SK-N-MC (cell line): ENCODE results near the gene RNU1-3.
"Not testable (repeated sequence)": the region's sequence is repeated elsewhere in the genome, so short reads cannot be mapped to it uniquely, and the experiment has no call there.

ENCODE experiments used
- DNase-seq: peaks from one replicate; pipeline ENCODE4 v3.0.0-alpha.2; 2011; ENCODE audit warnings: low read depth, low spot score
- H3K27ac ChIP-seq: fragments of 200-600 bp; sonication (generic); 2 replicates; pipeline ENCODE4 v1.5.1; 2016; ENCODE audit warnings: mixed run types
- H3K36me3 ChIP-seq: fragments of 200-600 bp; sonication (generic); 2 replicates; pipeline ENCODE4 v1.6.1; 2017; ENCODE audit warnings: antibody characterized with exemption, low read length, mixed read lengths; ENCODE audit not compliant: insufficient read depth
- H3K4me3 ChIP-seq: fragments of 200-600 bp; sonication (generic); 2 replicates; pipeline ENCODE4 v1.5.1; 2016
- H3K9ac ChIP-seq: fragments of 200-600 bp; sonication (generic); 2 replicates; pipeline ENCODE4 v1.8.0; 2017; ENCODE audit warnings: mixed run types, mixed read lengths; ENCODE audit not compliant: insufficient read length
- H3K9me3 ChIP-seq: fragments of 200-600 bp; sonication (generic); 2 replicates; pipeline ENCODE4 v1.6.1; 2017; ENCODE audit warnings: low read depth, mild to moderate bottlenecking, antibody characterized with exemption, low read length, moderate library complexity, mixed read lengths

RNU1-3 gene

GRCh38 chr1:16666502-16667413 lies at the start of gene RNU1-3:
TSS of gene RNU1-3 (minus strand) at chr1:16666948.
- not testable (repeated sequence) for H3K9me3 ChIP-seq, H3K36me3 ChIP-seq, H3K27ac ChIP-seq, DNase-seq, H3K4me3 ChIP-seq, H3K9ac ChIP-seq

DNA sequence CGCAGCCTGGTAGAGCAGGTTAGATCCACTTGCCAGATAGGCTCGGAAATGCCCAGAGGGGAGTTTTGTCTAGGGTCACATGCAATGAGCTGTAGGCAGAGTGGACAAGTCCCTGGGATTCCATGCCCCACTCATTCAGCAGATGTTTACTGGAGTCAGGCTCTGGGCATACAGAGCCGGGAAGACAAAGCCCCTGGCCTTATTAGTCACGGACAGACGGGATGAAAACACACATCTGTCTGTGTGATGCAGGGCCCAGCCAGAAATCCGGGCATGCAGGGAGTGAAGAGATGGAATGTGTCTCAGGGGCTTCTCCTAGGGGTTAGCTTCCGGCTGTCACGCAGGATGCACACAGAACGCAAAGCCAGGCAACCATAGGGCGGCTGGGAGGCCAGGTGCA lies 46.7 kb upstream of the RNU1-3 start:
- H3K4me3 ChIP-seq, H3K9ac ChIP-seq, H3K27ac ChIP-seq, DNase-seq, H3K36me3 ChIP-seq, H3K9me3 ChIP-seq: not testable (repeated sequence)

- not testable (repeated sequence) for DNase-seq, H3K4me3 ChIP-seq, H3K27ac ChIP-seq, H3K9me3 ChIP-seq, H3K9ac ChIP-seq, H3K36me3 ChIP-seq
These were observed 46.2 kb upstream of the RNU1-3 start for GRCh38 chr1:16712984-16713383.

GRCh38 chr1:16712582-16712981 lies 45.8 kb upstream of the RNU1-3 start:
- DNase-seq, H3K36me3 ChIP-seq, H3K4me3 ChIP-seq, H3K9me3 ChIP-seq, H3K27ac ChIP-seq, H3K9ac ChIP-seq: not testable (repeated sequence)

GRCh38 chr1:16712131-16712530 lies 45.4 kb upstream of the RNU1-3 start:
- not testable (repeated sequence) for H3K9ac ChIP-seq, H3K9me3 ChIP-seq, H3K27ac ChIP-seq, H3K4me3 ChIP-seq, DNase-seq, H3K36me3 ChIP-seq

- not testable (repeated sequence) for H3K27ac ChIP-seq, H3K36me3 ChIP-seq, DNase-seq, H3K9me3 ChIP-seq, H3K9ac ChIP-seq, H3K4me3 ChIP-seq
These were observed 43.9 kb upstream of the RNU1-3 start for GRCh38 chr1:16710618-16711017.

DNA sequence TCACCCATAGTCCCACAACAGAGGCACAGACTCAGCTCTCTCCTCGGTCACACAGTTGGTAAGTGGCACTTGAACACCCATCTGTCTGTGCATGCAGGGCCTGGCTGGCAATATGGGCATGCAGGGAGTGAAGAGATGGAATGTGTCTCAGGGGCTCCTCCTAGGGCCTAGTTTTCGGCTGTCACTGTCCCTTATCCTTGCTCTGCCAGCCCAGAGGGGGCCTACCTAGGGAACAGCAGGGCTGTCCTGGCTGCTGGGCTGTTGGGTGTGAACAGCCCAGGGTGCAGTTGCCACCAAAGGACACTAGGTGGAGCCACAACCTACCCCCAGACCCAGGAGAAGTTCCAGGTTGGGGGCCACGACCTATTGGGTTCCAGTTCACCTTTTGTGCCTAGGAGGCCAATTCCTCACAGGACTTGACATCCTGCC lies 42.9 kb upstream of the RNU1-3 start:
- not testable (repeated sequence) for DNase-seq

DNA sequence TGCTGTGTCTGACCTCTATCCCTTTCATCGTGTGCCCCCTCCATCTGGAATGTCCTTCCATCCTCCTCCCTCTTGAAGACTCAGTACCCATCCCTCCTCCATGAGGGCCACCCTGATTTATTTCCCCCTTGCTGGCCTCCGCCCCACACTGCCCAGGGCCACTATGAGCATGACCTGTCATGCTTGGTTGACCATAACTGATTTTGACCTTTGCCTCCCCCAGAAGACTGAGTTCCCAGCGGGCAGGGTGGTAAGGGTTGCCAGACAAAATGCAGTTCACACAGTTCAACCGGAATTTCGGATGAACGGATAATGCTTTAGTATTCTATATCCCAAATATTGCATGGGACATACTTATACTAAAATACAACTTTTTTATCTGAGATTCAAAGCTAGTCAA lies 42.0 kb upstream of the RNU1-3 start:
- H3K27ac ChIP-seq, H3K4me3 ChIP-seq, DNase-seq, H3K36me3 ChIP-seq, H3K9me3 ChIP-seq, H3K9ac ChIP-seq: not testable (repeated sequence)

More for the DNA sequence above, 42.9 kb upstream of the RNU1-3 start:
- not testable (repeated sequence) for H3K27ac ChIP-seq, H3K4me3 ChIP-seq, H3K36me3 ChIP-seq, H3K9ac ChIP-seq, H3K9me3 ChIP-seq

- not testable (repeated sequence) for H3K4me3 ChIP-seq, H3K9me3 ChIP-seq, DNase-seq, H3K27ac ChIP-seq, H3K36me3 ChIP-seq, H3K9ac ChIP-seq
These were observed 40.7 kb upstream of the RNU1-3 start for GRCh38 chr1:16707130-16708093.

- not testable (repeated sequence) for DNase-seq, H3K4me3 ChIP-seq, H3K27ac ChIP-seq, H3K36me3 ChIP-seq, H3K9ac ChIP-seq, H3K9me3 ChIP-seq
These were observed 39.6 kb upstream of the RNU1-3 start for GRCh38 chr1:16706302-16706701.

DNA sequence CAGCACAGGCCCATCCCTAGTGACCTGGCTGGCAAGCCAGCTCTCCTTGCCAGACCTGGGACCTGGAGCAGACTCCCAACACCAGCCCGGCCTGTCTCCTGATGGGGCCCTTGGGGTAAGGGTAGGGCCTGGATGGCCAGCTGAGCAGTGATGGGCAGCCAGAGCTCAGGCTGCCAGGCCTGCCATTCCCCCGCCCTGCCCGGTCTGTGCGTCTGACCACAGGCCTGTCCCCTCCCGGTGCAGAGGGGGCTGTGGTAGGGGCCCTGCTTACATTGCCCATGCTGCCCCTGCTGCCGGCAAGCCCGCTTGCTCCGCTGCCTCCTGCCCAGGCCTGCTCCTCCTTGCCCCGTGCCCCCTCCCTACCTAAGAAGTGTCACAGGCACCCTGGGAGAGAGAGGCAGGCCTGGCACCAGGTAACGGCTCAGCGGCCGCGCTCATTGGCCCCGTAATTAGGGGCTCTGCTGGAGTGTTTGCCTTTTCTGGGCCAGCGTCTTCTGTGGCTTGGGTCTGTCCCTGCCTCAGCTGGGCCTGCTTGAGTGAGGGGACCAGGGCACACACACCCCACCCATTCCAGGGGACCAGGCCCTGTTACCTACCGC lies 37.9 kb upstream of the RNU1-3 start:
- H3K27ac ChIP-seq, DNase-seq, H3K9me3 ChIP-seq, H3K36me3 ChIP-seq, H3K4me3 ChIP-seq, H3K9ac ChIP-seq: not testable (repeated sequence)

DNA sequence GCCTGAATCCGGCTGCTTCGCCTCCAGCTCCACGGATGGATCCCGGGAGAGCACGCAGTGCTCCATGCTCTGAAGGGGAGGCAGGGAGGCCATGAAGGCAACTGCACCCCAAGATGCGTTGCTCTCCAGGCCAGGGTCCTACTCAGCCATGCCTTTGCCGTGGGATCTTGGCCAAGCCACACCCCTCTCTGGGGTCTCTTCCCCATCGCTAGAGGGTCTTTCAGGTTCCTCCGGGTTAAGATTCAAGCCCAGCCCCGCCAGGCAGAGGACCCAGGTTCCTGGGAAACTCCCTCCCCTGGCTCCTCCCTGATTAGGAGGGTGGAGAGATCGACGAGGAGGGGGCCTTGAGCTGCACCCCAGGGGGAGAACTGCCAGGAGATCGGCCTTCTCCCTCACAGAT lies 37.3 kb upstream of the RNU1-3 start:
- not testable (repeated sequence) for H3K9ac ChIP-seq, DNase-seq, H3K36me3 ChIP-seq

DNA sequence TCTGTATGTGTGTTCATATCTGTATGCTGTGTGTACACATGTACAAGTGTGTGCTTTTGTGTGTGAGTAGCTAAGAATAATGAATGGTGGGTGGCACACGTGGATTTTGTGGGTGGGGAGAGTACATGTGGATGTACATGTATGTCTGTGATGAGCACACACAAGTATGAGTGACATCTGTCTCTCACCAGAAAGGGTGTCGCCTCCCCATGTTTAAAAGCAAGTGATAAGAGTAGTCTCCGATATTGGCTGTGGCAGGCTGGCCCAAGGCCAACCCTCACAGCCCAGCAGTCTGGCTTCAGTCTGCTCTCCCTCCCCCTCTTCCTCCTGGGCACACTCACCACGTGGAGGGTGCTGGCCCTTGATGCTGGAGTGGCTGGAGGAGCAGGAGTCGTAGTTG lies 36.9 kb upstream of the RNU1-3 start:
- H3K4me3 ChIP-seq, H3K27ac ChIP-seq, H3K9ac ChIP-seq, DNase-seq, H3K36me3 ChIP-seq, H3K9me3 ChIP-seq: not testable (repeated sequence)

More for the DNA sequence above, 37.3 kb upstream of the RNU1-3 start:
- not testable (repeated sequence) for H3K4me3 ChIP-seq, H3K27ac ChIP-seq, H3K9me3 ChIP-seq

DNA sequence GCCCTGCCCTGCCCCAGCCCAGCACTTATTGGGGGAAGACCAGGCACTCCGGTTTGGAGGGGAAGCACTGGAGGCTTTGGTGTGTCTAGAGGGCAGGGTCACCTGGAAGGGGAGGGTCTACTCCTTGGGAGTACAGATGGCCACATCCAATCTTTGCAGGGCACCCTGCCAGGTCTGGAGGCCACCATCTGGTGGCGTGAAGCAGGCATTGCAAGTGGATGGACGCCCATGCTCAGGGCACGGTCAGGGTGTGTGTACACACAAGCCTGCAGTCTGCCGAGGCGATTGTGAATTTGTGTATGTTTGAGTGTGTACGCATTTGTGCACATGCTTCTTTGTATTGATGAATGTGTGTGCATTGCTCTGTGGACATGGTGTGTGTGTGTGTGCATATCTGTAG lies 36.4 kb upstream of the RNU1-3 start:
- H3K36me3 ChIP-seq, H3K9ac ChIP-seq, DNase-seq, H3K9me3 ChIP-seq, H3K27ac ChIP-seq, H3K4me3 ChIP-seq: not testable (repeated sequence)
